Measurements from ENCODE around the gene LSM4.

Gene LSM4

GRCh38 chr19:18312092-18312534 is 10.8 kb downstream of the LSM4 start:
- H3K4me1 ChIP-seq (ENCODE audit: control insufficient read depth, low read length) = peaks cover 10% of the 10 kb centered on the region
- H3K27ac ChIP-seq (ENCODE audit: low read depth, low read length) = no peak overlapping the region
- peaks cover 91% of the 10 kb centered on the region for H3K36me3 ChIP-seq (ENCODE audit: control insufficient read depth, low read length)
- H3K79me2 ChIP-seq (ENCODE audit: control insufficient read depth, low read length) = peaks cover 20% of the 10 kb centered on the region
- H4K20me1 ChIP-seq (ENCODE audit: control insufficient read depth, insufficient read depth, low read depth, low read length) = no peaks in the 10 kb centered on the region
- H3F3A ChIP-seq (ENCODE audit: control insufficient read depth, insufficient read depth) = peaks cover 2% of the 10 kb centered on the region
- H3K9me3 ChIP-seq (ENCODE audit: control insufficient read depth, insufficient read depth, low read length) = no peaks in the 10 kb centered on the region
- no peak overlapping the region for H3K4me3 ChIP-seq (ENCODE audit: low read length)
- no peaks in the 10 kb centered on the region for H3K9me2 ChIP-seq (replicated peaks; ENCODE audit: control insufficient read depth, low read length)
- no peak for TF ChIP-seq CTCF (IDR thresholded peaks at IDR 0.05; ENCODE audit: low read depth, low read length, poor library complexity, severe bottlenecking)
- TF ChIP-seq EZH2phosphoT487 (IDR thresholded peaks at IDR 0.05; ENCODE audit: borderline replicate concordance, low read length) = no peak
- H3K4me2 ChIP-seq (ENCODE audit: low read length) = no peak overlapping the region
- H3K27me3 ChIP-seq (ENCODE audit: control insufficient read depth, low read length) = no peaks in the 10 kb centered on the region

GRCh38 chr19:18311502-18312091 is 11.3 kb downstream of the LSM4 start:
- Histone ChIP-seq H4K20me1 (ENCODE audit: control insufficient read depth, insufficient read depth, low read depth, low read length) (no peaks in the 10 kb centered on the region), H3K79me2 (ENCODE audit: control insufficient read depth, low read length) (peaks cover 15% of the 10 kb centered on the region), H3K36me3 (ENCODE audit: control insufficient read depth, low read length) (peaks cover 94% of the 10 kb centered on the region), H3F3A (ENCODE audit: control insufficient read depth, insufficient read depth) (peaks cover 6% of the 10 kb centered on the region), H3K4me2 (ENCODE audit: low read length) (no peak overlapping the region), H3K4me1 (ENCODE audit: control insufficient read depth, low read length) (peaks cover 15% of the 10 kb centered on the region), H3K27me3 (ENCODE audit: control insufficient read depth, low read length) (no peaks in the 10 kb centered on the region), H3K9me3 (ENCODE audit: control insufficient read depth, insufficient read depth, low read length) (no peaks in the 10 kb centered on the region), H3K9me2 (replicated peaks; ENCODE audit: control insufficient read depth, low read length) (no peaks in the 10 kb centered on the region), H3K27ac (ENCODE audit: low read depth, low read length) (no peak overlapping the region), H3K4me3 (ENCODE audit: low read length) (no peak overlapping the region)
- no peak for TF ChIP-seq CTCF (IDR thresholded peaks at IDR 0.05; ENCODE audit: low read depth, low read length, poor library complexity, severe bottlenecking)
- no peak for TF ChIP-seq EZH2phosphoT487 (IDR thresholded peaks at IDR 0.05; ENCODE audit: borderline replicate concordance, low read length)

GRCh38 chr19:18310966-18311365 is 11.9 kb downstream of the LSM4 start:
- no peaks in the 10 kb centered on the region for H3K9me2 ChIP-seq (replicated peaks; ENCODE audit: control insufficient read depth, low read length)
- no peaks in the 10 kb centered on the region for H4K20me1 ChIP-seq (ENCODE audit: control insufficient read depth, insufficient read depth, low read depth, low read length)
- H3K4me3 ChIP-seq (ENCODE audit: low read length) = no peak overlapping the region
- peaks cover 9% of the 10 kb centered on the region for H3K79me2 ChIP-seq (ENCODE audit: control insufficient read depth, low read length)
- no peaks in the 10 kb centered on the region for H3K27me3 ChIP-seq (ENCODE audit: control insufficient read depth, low read length)
- peaks cover 94% of the 10 kb centered on the region for H3K36me3 ChIP-seq (ENCODE audit: control insufficient read depth, low read length)
- H3K9me3 ChIP-seq (ENCODE audit: control insufficient read depth, insufficient read depth, low read length) = no peaks in the 10 kb centered on the region
- H3F3A ChIP-seq (ENCODE audit: control insufficient read depth, insufficient read depth) = peaks cover 8% of the 10 kb centered on the region
- no peak overlapping the region for H3K27ac ChIP-seq (ENCODE audit: low read depth, low read length)
- H3K4me2 ChIP-seq (ENCODE audit: low read length) = no peak overlapping the region
- H3K4me1 ChIP-seq (ENCODE audit: control insufficient read depth, low read length) = peaks cover 21% of the 10 kb centered on the region
- TF ChIP-seq EZH2phosphoT487 (IDR thresholded peaks at IDR 0.05; ENCODE audit: borderline replicate concordance, low read length) (no peak), CTCF (IDR thresholded peaks at IDR 0.05; ENCODE audit: low read depth, low read length, poor library complexity, severe bottlenecking) (no peak)
